HCT116 (cell line): ENCODE results near the gene SKI. TPM values are rescaled to one million over a fixed set of nuclear protein-coding genes. Genes with fewer than 3 reads are reported as not detected.

Experiments used
- ATAC-seq: fragments of 200-7000 bp; cut with Tn5 transposase; 2 replicates; pipeline ENCODE4 v1.9.1; 2020; ENCODE audit warnings: mild to moderate bottlenecking, moderate library complexity
- BruUV-seq: library from RNA; stranded (reverse); fragments of 400-500 nt; replicated peaks from 2 replicates; lab custom pipeline; 2021; lab: Mats Ljungman, UMichigan
- CTCF ChIA-PET: fragments of 300-600 bp; sonication (Branson Sonifier 250); formaldehyde crosslinking; loops from one replicate; lab custom pipeline; 2021; ENCODE audit warnings: antibody characterized with exemption; lab: Charles Lee
- POLR2A ChIA-PET: fragments of 300-600, 350-600 bp; sonication (Branson Sonifier 250); formaldehyde crosslinking; loops from one replicate; lab custom pipeline; 2021; ENCODE audit warnings: antibody characterized with exemption; lab: Charles Lee
- RAD21 ChIA-PET, 2 experiments: fragments of 300-600 bp; sonication (Branson Sonifier 250); formaldehyde crosslinking; loops; one replicate each; lab custom pipeline; 2023; ENCODE audit warnings: low total read pairs in 2 of 2; ENCODE audit not compliant: uncharacterized antibody in 2 of 2, unreplicated experiment in 2 of 2, low non-redundant PET in 1 of 2; lab: Charles Lee
- DNase-seq: peaks from one replicate; pipeline ENCODE4 v3.0.0-alpha.2; 2010; ENCODE audit warnings: low read depth, low spot score
- H2AFZ ChIP-seq: fragments of 200-600 bp; shearing (Covaris generic), sonication (generic); 2 replicates; pipeline ENCODE4 v1.6.1; 2017; ENCODE audit warnings: low read depth, mixed run types, mixed read lengths, antibody characterized with exemption, low read length; ENCODE audit not compliant: poor library complexity, severe bottlenecking
- H3K27ac ChIP-seq: 2 replicates; pipeline ENCODE4 v1.5.1; 2012; ENCODE audit warnings: low read depth, low read length
- H3K27me3 ChIP-seq: fragments of 200-600 bp; sonication (generic); 2 replicates; pipeline ENCODE4 v1.6.1; 2016; ENCODE audit warnings: mixed run types, low read length, mixed read lengths; ENCODE audit not compliant: insufficient read depth
- H3K36me3 ChIP-seq, 2 experiments: fragments of 200-500 bp in 1 of 2; fragments of 200-600 bp in 1 of 2; sonication (Bioruptor generic) in 1 of 2; sonication (generic) in 1 of 2; 2 replicates each; pipeline versions ENCODE4 v1.5.1 to v1.6.1; 2014 to 2016; ENCODE audit warnings: low read length in 2 of 2, inconsistent platforms in 1 of 2, mixed read lengths in 1 of 2, mixed run types in 1 of 2; ENCODE audit not compliant: insufficient read depth in 2 of 2, control insufficient read depth in 1 of 2
- H3K4me1 ChIP-seq, 2 experiments: fragments of 200-600 bp in 1 of 2; sonication (generic) in 1 of 2; 2 replicates each; pipeline versions ENCODE4 v1.5.1 to v1.6.1; 2012 to 2017; ENCODE audit warnings: low read length in 2 of 2, inconsistent platforms in 1 of 2, mild to moderate bottlenecking in 1 of 2, mixed read lengths in 1 of 2, mixed run types in 1 of 2, moderate library complexity in 1 of 2; ENCODE audit not compliant: insufficient read depth in 2 of 2, control insufficient read depth in 1 of 2
- H3K4me2 ChIP-seq: fragments of 200-600 bp; sonication (generic); 2 replicates; pipeline ENCODE4 v1.6.1; 2017; ENCODE audit warnings: mixed run types, low read length, mixed read lengths
- H3K4me3 ChIP-seq, 2 experiments: fragments of 200-600 bp in 1 of 2; sonication (generic) in 1 of 2; replicated peaks in 1 of 2; 2 replicates each; pipeline ENCODE4 v1.5.1; 2011 to 2016; ENCODE audit warnings: low read length in 2 of 2, control low read depth in 1 of 2, low read depth in 1 of 2, mild to moderate bottlenecking in 1 of 2, mixed read lengths in 1 of 2, mixed run types in 1 of 2
- H3K79me2 ChIP-seq: fragments of 200-600 bp; sonication (generic); 2 replicates; pipeline ENCODE4 v1.6.1; 2017; ENCODE audit warnings: mild to moderate bottlenecking, mixed run types, low read length, moderate library complexity, mixed read lengths; ENCODE audit not compliant: insufficient read depth
- H3K9ac ChIP-seq: fragments of 200-600 bp; sonication (generic); 2 replicates; pipeline ENCODE4 v1.6.1; 2016; ENCODE audit warnings: low read length, mixed read lengths
- H3K9me2 ChIP-seq: fragments of 200-600 bp; sonication (generic), shearing (Covaris generic); 2 replicates; pipeline ENCODE4 v1.6.1; 2017; ENCODE audit warnings: mixed run types, mild to moderate bottlenecking, moderate library complexity; ENCODE audit not compliant: insufficient read depth
- H3K9me3 ChIP-seq, 2 experiments: fragments of 200-500 bp in 1 of 2; fragments of 200-600 bp in 1 of 2; sonication (Bioruptor generic) in 1 of 2; sonication (generic) in 1 of 2; 2 replicates each; pipeline ENCODE4 v1.6.1; 2014 to 2017; ENCODE audit warnings: low read length in 2 of 2, mixed read lengths in 2 of 2, inconsistent platforms in 1 of 2, low read depth in 1 of 2, mild to moderate bottlenecking in 1 of 2, mixed run types in 1 of 2, moderate library complexity in 1 of 2; ENCODE audit not compliant: control insufficient read depth in 1 of 2, insufficient read depth in 1 of 2
- H4K20me1 ChIP-seq: fragments of 200-600 bp; sonication (generic), shearing (Covaris generic); 2 replicates; pipeline ENCODE4 v1.6.1; 2017; ENCODE audit warnings: mixed run types, mild to moderate bottlenecking, moderate library complexity; ENCODE audit not compliant: insufficient read depth
- CEBPB ChIP-seq: IDR thresholded peaks from 2 replicates; pipeline ENCODE4 v1.6.1; 2012; ENCODE audit warnings: low read depth
- MAX ChIP-seq: IDR thresholded peaks from 2 replicates; pipeline ENCODE4 v1.6.1; 2012
- ZNF274 ChIP-seq: fragments of 200-500 bp; sonication (Bioruptor generic); IDR thresholded peaks from 2 replicates; pipeline ENCODE4 v1.6.1; 2014; ENCODE audit warnings: mild to moderate bottlenecking, low read depth, low read length, inconsistent platforms
- intact Hi-C: fragments of 100-400 bp; cut with micrococcal nuclease; formaldehyde crosslinking; loops from 2 replicates; pipeline ENCODE4 v1.10.0; 2022
- total RNA-seq: library from RNA; stranded (reverse); gene quantifications from one replicate; pipeline ENCODE4 v1.2.1, GENCODE V29; 2021; ENCODE audit not compliant: unreplicated experiment

SKI gene
- total RNA-seq, 1 experiment from 2014 or later = 56.2 TPM

- DNase-seq (no peak), ATAC-seq (no peak)
- H3K9ac ChIP-seq = peak overlapping the region; percentile 11; the same call in 1 of the 2 replicates
- no peak overlapping the region for H3K4me3 ChIP-seq
- H3K36me3 ChIP-seq = no peaks in the 10 kb centered on the region
- H3K4me2 ChIP-seq = peak overlapping the region; percentile 49
- no peaks in the 10 kb centered on the region for H3K79me2 ChIP-seq
- ChIA-PET CTCF (interaction anchor here (0.7 to 2.4 kb wide), 6 partner anchors 9 to 121 kb away, joined by 3 to 18 read pairs (median 4); partner anchors contain the start of genes FAAP20, MORN1 and RER1), POLR2A (no interaction called here), RAD21 (interaction anchor here in 1 of 2 experiments (1.3 kb wide), 1 partner anchor 121 kb away, joined by 3 read pairs; the partner anchor contains the start of gene FAAP20)
- peak overlapping the region; percentile 22; the same call in 1 of the 2 replicates for H3K27ac ChIP-seq
- H3K4me1 ChIP-seq = peaks cover 16 to 53% of the 10 kb centered on the region in 2 experiments
- H3K9me2 ChIP-seq = no peaks in the 10 kb centered on the region
- H4K20me1 ChIP-seq = no peaks in the 10 kb centered on the region
- no peaks in the 10 kb centered on the region for H3K9me3 ChIP-seq
- intact Hi-C loops = no loop called here
- BruUV-seq = no TSS peak
- no peaks in the 10 kb centered on the region for H3K27me3 ChIP-seq
- TF ChIP-seq CEBPB = no peak
- TF ChIP-seq MAX = no peak
- no peak overlapping the region for H2AFZ ChIP-seq
These were observed 87.7 kb downstream of the SKI start for GRCh38 chr1:2315674-2316450.

GRCh38 chr1:2316451-2316961 lies 88.4 kb downstream of the SKI start:
- no TSS peak for BruUV-seq
- POLR2A ChIA-PET = no interaction called here

More at GRCh38 chr1:2316451-2316961, 88.4 kb downstream of the SKI start:
- H3K36me3 ChIP-seq = no peaks in the 10 kb centered on the region
- no peak overlapping the region; the same call in 1 of the 2 replicates for H3K27ac ChIP-seq
- DNase-seq (no peak), ATAC-seq (no peak)
- H3K9me3 ChIP-seq = no peaks in the 10 kb centered on the region
- H3K4me1 ChIP-seq = peaks cover 10 to 46% of the 10 kb centered on the region in 2 experiments
- no peaks in the 10 kb centered on the region for H4K20me1 ChIP-seq
- H3K79me2 ChIP-seq = no peaks in the 10 kb centered on the region
- no peak overlapping the region for H2AFZ ChIP-seq
- H3K4me3 ChIP-seq = no peak overlapping the region
- intact Hi-C loops = no loop called here
- H3K9me2 ChIP-seq = no peaks in the 10 kb centered on the region
- no peak overlapping the region for H3K9ac ChIP-seq
- H3K4me2 ChIP-seq = 0 out of 2 replicates have a peak overlapping the region, but pooled peaks have one; percentile 49
- H3K27me3 ChIP-seq = no peaks in the 10 kb centered on the region
- ChIA-PET RAD21 (no interaction called here), CTCF (interaction anchor here (2.4 kb wide), 1 partner anchor 122 kb away, joined by 18 read pairs; the partner anchor contains the start of gene FAAP20)
- TF ChIP-seq ZNF274 = no peak
